Keratinocyte (primary cell): ENCODE results near the gene COMMD7. TPM values are rescaled to one million over a fixed set of nuclear protein-coding genes. Genes with fewer than 3 reads are reported as not detected.

Experiments used
- DNase-seq: peaks from one replicate; pipeline ENCODE4 v3.0.0-alpha.2; 2011; ENCODE audit warnings: low read depth, missing footprints, low spot score
- FAIRE-seq: peaks from 2 replicates; lab custom pipeline; 2011; peaks lifted over from hg19 to GRCh38; lab: Jason Lieb, UNC
- H2AFZ ChIP-seq: 2 replicates; pipeline ENCODE4 v1.6.0; 2012; ENCODE audit warnings: low read length, control low read depth, inconsistent platforms; ENCODE audit not compliant: control insufficient read depth
- H3K27ac ChIP-seq: 2 replicates; pipeline ENCODE4 v1.5.1; 2011; ENCODE audit warnings: low read length; ENCODE audit not compliant: control insufficient read depth, insufficient read depth
- H3K27me3 ChIP-seq: 3 replicates; pipeline ENCODE4 v1.6.0; 2011; ENCODE audit warnings: low read length; ENCODE audit not compliant: control insufficient read depth, insufficient read depth; ENCODE audit errors: extremely low read depth
- H3K36me3 ChIP-seq, 2 experiments: 2 replicates in 1 of 2; 3 replicates in 1 of 2; pipeline ENCODE4 v1.5.1; 2011; ENCODE audit warnings: low read length in 2 of 2, mild to moderate bottlenecking in 1 of 2; ENCODE audit not compliant: control insufficient read depth in 2 of 2, insufficient read depth in 2 of 2; ENCODE audit errors: extremely low read depth in 1 of 2
- H3K4me1 ChIP-seq: 3 replicates; pipeline ENCODE4 v1.5.1; 2011; ENCODE audit warnings: low read length; ENCODE audit not compliant: control insufficient read depth, insufficient read depth; ENCODE audit errors: extremely low read depth
- H3K4me2 ChIP-seq: 3 replicates; pipeline ENCODE4 v1.6.0; 2011; ENCODE audit warnings: low read depth, low read length; ENCODE audit not compliant: control insufficient read depth, insufficient read depth; ENCODE audit errors: extremely low read depth
- H3K4me3 ChIP-seq, 3 experiments: fragments of 200-600 bp in 1 of 3; sonication (generic) in 1 of 3; 2 replicates in 2 of 3; 3 replicates in 1 of 3; pipeline ENCODE4 v1.5.1; 2011 to 2016; ENCODE audit warnings: low read length in 3 of 3, mild to moderate bottlenecking in 3 of 3, control low read depth in 2 of 3, inconsistent platforms in 1 of 3, low read depth in 1 of 3, mixed read lengths in 1 of 3, mixed run types in 1 of 3, moderate library complexity in 1 of 3; ENCODE audit not compliant: control insufficient read depth in 2 of 3, insufficient read depth in 2 of 3; ENCODE audit errors: extremely low read depth in 1 of 3
- H3K79me2 ChIP-seq: 2 replicates; pipeline ENCODE4 v1.6.0; 2012; ENCODE audit warnings: low read length; ENCODE audit not compliant: control insufficient read depth, insufficient read depth
- H3K9ac ChIP-seq: 3 replicates; pipeline ENCODE4 v1.6.0; 2011; ENCODE audit warnings: low read length; ENCODE audit not compliant: control insufficient read depth, insufficient read depth; ENCODE audit errors: extremely low read depth
- H3K9me1 ChIP-seq: 3 replicates; pipeline ENCODE4 v1.6.0; 2011; ENCODE audit warnings: low read length; ENCODE audit not compliant: control insufficient read depth, insufficient read depth; ENCODE audit errors: extremely low read depth
- H3K9me3 ChIP-seq: 2 replicates; pipeline ENCODE4 v1.5.1; 2012; ENCODE audit warnings: low read depth, low read length; ENCODE audit not compliant: control insufficient read depth
- H4K20me1 ChIP-seq: 3 replicates; pipeline ENCODE4 v1.6.0; 2011; ENCODE audit warnings: low read length; ENCODE audit not compliant: control insufficient read depth, insufficient read depth; ENCODE audit errors: extremely low read depth
- EZH2 ChIP-seq: IDR thresholded peaks from one replicate; pipeline ENCODE4 v1.6.1; 2012; ENCODE audit warnings: inconsistent platforms, mild to moderate bottlenecking, low read length, moderate library complexity
- dilution Hi-C: fragments of 300-500 bp; cut with MboI; formaldehyde crosslinking; loops from one replicate; pipeline ENCODE4 v1.7.0; 2020; ENCODE audit warnings: low sequenced_read_pairs; ENCODE audit not compliant: extremely low pct_ligation_motif_present
- polyA plus RNA-seq, 5 experiments: library from polyadenylated mRNA; depleted of rRNA in 3 of 5; stranded (reverse) in 3 of 5; stranded (forward) in 1 of 5; unstranded in 1 of 5; fragments of >200 nt; gene quantifications; 1 replicate in 1 of 5; 2 replicates in 3 of 5; 3 replicates in 1 of 5; pipeline versions ENCODE4 v1.2.1 to v1.2.3, GENCODE V29; 2011 to 2012; ENCODE audit warnings: missing spikeins in 2 of 5, low read depth in 1 of 5, low replicate concordance in 1 of 5
- TF ChIP-seq, protein P1 (sequence below), 3 experiments: IDR thresholded peaks in 1 of 3; conservative IDR thresholded peaks in 1 of 3; optimal IDR thresholded peaks in 1 of 3; 2 replicates in 2 of 3; 3 replicates in 1 of 3; pipeline versions ENCODE3 to v1.5.1; 2011; ENCODE audit warnings: low read length in 3 of 3, mild to moderate bottlenecking in 3 of 3, moderate library complexity in 2 of 3, control low read depth in 1 of 3, inconsistent platforms in 1 of 3; ENCODE audit not compliant: insufficient read depth in 2 of 3; ENCODE audit errors: extremely low read depth in 1 of 3

The COMMD7 gene
- polyA plus RNA-seq, 1 donor (not counting 4 experiments of a cell fraction or from before 2014, with no cell fraction given), result 39.9 TPM

GRCh38 chr20:32718749-32719348 is 24.4 kb downstream of the COMMD7 start:
- no peak overlapping the region for H2AFZ ChIP-seq
- H3K79me2 ChIP-seq, result no peaks in the 10 kb centered on the region
- no peaks in the 10 kb centered on the region for H3K4me1 ChIP-seq
- H3K9ac ChIP-seq, result no peak overlapping the region
- no peaks in the 10 kb centered on the region for H3K9me1 ChIP-seq
- no peak overlapping the region for H3K27ac ChIP-seq
- no peaks in the 10 kb centered on the region for H4K20me1 ChIP-seq
- H3K4me2 ChIP-seq, result no peak overlapping the region
- no peaks in the 10 kb centered on the region for H3K27me3 ChIP-seq
- DNase-seq (no peak), FAIRE-seq (no peak)
- dilution Hi-C loops, result no loop called here
- H3K36me3 ChIP-seq, result peaks cover 0 to 4% of the 10 kb centered on the region in 2 experiments
- no peak for TF ChIP-seq EZH2
- TF ChIP-seq, protein P1, sequence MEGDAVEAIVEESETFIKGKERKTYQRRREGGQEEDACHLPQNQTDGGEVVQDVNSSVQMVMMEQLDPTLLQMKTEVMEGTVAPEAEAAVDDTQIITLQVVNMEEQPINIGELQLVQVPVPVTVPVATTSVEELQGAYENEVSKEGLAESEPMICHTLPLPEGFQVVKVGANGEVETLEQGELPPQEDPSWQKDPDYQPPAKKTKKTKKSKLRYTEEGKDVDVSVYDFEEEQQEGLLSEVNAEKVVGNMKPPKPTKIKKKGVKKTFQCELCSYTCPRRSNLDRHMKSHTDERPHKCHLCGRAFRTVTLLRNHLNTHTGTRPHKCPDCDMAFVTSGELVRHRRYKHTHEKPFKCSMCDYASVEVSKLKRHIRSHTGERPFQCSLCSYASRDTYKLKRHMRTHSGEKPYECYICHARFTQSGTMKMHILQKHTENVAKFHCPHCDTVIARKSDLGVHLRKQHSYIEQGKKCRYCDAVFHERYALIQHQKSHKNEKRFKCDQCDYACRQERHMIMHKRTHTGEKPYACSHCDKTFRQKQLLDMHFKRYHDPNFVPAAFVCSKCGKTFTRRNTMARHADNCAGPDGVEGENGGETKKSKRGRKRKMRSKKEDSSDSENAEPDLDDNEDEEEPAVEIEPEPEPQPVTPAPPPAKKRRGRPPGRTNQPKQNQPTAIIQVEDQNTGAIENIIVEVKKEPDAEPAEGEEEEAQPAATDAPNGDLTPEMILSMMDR (optimal IDR thresholded peaks at IDR 0.05 in 1 of 3, IDR thresholded peaks at IDR 0.05 in 1 of 3, conservative IDR thresholded peaks at IDR 0.05 in 1 of 3; ENCODE audit: extremely low read depth in 1 of 3, insufficient read depth in 2 of 3, low read length in 3 of 3), result no peak
- H3K4me3 ChIP-seq, result no peak overlapping the region
- no peaks in the 10 kb centered on the region for H3K9me3 ChIP-seq

DNA sequence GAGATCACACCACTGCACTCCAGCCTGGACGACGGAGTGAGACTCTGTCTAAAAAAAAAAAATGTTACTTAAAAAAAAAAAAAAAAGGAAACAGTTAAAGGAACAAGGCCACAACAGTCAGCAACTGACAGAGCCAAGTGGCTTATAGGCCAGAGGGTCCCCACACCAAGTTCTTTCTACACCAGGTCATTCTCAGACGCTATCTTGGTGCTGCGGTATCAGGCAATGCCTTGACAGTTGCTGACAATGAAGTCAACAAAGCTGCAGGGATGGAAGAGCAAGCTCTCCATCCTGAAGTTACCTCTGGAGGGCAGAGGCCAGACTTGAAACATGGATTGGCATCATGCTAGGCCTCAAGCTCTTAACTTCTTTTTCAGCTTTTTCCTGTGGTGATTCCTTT is 31.9 kb downstream of the COMMD7 start:
- no peaks in the 10 kb centered on the region for H3K27me3 ChIP-seq
- no peak for FAIRE-seq
- no peak overlapping the region for H3K4me3 ChIP-seq
- H3K36me3 ChIP-seq, result no peaks in the 10 kb centered on the region
- DNase-seq, result no peak
- no peak overlapping the region for H3K27ac ChIP-seq
- no peak overlapping the region for H2AFZ ChIP-seq
- no peak overlapping the region for H3K4me2 ChIP-seq
- no peaks in the 10 kb centered on the region for H3K4me1 ChIP-seq
- H3K9me3 ChIP-seq, result no peaks in the 10 kb centered on the region
- dilution Hi-C loops, result no loop called here
- H3K9ac ChIP-seq, result no peak overlapping the region
- TF ChIP-seq, protein P1 (optimal IDR thresholded peaks at IDR 0.05 in 1 of 3, IDR thresholded peaks at IDR 0.05 in 1 of 3, conservative IDR thresholded peaks at IDR 0.05 in 1 of 3; ENCODE audit: extremely low read depth in 1 of 3, insufficient read depth in 2 of 3, low read length in 3 of 3), result no peak
- TF ChIP-seq EZH2, result no peak
- no peaks in the 10 kb centered on the region for H4K20me1 ChIP-seq
- no peaks in the 10 kb centered on the region for H3K9me1 ChIP-seq
- no peaks in the 10 kb centered on the region for H3K79me2 ChIP-seq
